K562 (cell line): ENCODE measurements around the gene PHF12. TPM values are rescaled to one million over a fixed set of nuclear protein-coding genes. Genes with fewer than 3 reads are reported as not detected.

Experiments
- ARID1B ChIP-seq: fragments of 450-650 bp; IDR thresholded peaks from 2 replicates; pipeline ENCODE4 v1.6.1; 2016; ENCODE audit warnings: antibody characterized with exemption, mild to moderate bottlenecking, inconsistent platforms
- EZH2 ChIP-seq: IDR thresholded peaks from 2 replicates; pipeline ENCODE4 v1.6.1; 2012; ENCODE audit warnings: low read depth, mild to moderate bottlenecking, inconsistent platforms, low read length, borderline replicate concordance
- FOXA3 ChIP-seq, 2 experiments: fragments of 450-650 bp in 1 of 2; sonication (generic) in 1 of 2; formaldehyde crosslinking; IDR thresholded peaks in 1 of 2; conservative IDR thresholded peaks in 1 of 2; 2 replicates each; pipeline versions ENCODE4 v1.4.0 to v1.8.0; 2020 to 2022; ENCODE audit warnings: mild to moderate bottlenecking in 2 of 2, missing genetic modification reagents in 1 of 2
- GABPB2 ChIP-seq: fragments of 250-450 bp; sonication (Bioruptor Pico); conservative IDR thresholded peaks from 2 replicates; pipeline ENCODE4 v1.5.1; 2021; ENCODE audit warnings: mild to moderate bottlenecking
- HDGF ChIP-seq: fragments of 450-650 bp; IDR thresholded peaks from 2 replicates; pipeline ENCODE4 v1.6.1; 2016
- HNRNPL ChIP-seq: fragments of 200-400 bp; formaldehyde crosslinking; IDR thresholded peaks from 2 replicates; pipeline ENCODE4 v1.6.1; 2017; ENCODE audit warnings: low read depth, mild to moderate bottlenecking, low read length
- HOXB6 ChIP-seq: fragments of 250-450 bp; sonication (Bioruptor Pico); IDR thresholded peaks from 2 replicates; pipeline ENCODE4 v1.5.1; 2022; ENCODE audit warnings: mild to moderate bottlenecking, borderline replicate concordance
- IFI16 ChIP-seq: fragments of 250-450 bp; sonication (Bioruptor Pico); IDR thresholded peaks from 2 replicates; pipeline ENCODE4 v2.1.2; 2022; ENCODE audit warnings: mild to moderate bottlenecking, inconsistent platforms
- KAT2B ChIP-seq: IDR thresholded peaks from one replicate; pipeline ENCODE4 v1.6.1; 2012; ENCODE audit warnings: low read depth, mild to moderate bottlenecking, control low read depth, inconsistent platforms, low read length, moderate library complexity
- NR3C1 ChIP-seq: sonication (generic); formaldehyde crosslinking; IDR thresholded peaks from 2 replicates; pipeline ENCODE4 v1.8.1; 2022; ENCODE audit warnings: missing genetic modification reagents
- RB1 ChIP-seq: fragments of 450-650 bp; IDR thresholded peaks from 2 replicates; pipeline ENCODE4 v1.6.1; 2017; ENCODE audit warnings: low read depth, mild to moderate bottlenecking
- SAP30 ChIP-seq: fragments of 200-600 bp; sonication (generic); IDR thresholded peaks from 2 replicates; pipeline ENCODE4 v1.6.1; 2012; ENCODE audit warnings: borderline replicate concordance, low read depth, mild to moderate bottlenecking, moderate library complexity, low read length, control low read depth, inconsistent platforms; ENCODE audit not compliant: insufficient read depth, poor library complexity, severe bottlenecking
- SMC3 ChIP-seq: conservative IDR thresholded peaks from 2 replicates; pipeline ENCODE4 v1.6.1; 2011; ENCODE audit warnings: low read depth, low read length, improper control_type of control experiment; ENCODE audit not compliant: insufficient read depth
- TCF7L2 ChIP-seq: fragments of 150-350 bp; IDR thresholded peaks from 2 replicates; pipeline ENCODE4 v1.6.1; 2016; ENCODE audit warnings: low read depth, mild to moderate bottlenecking, low read length, moderate library complexity
- TRIM24 ChIP-seq, 2 experiments: fragments of 450-650 bp; IDR thresholded peaks; 2 replicates each; pipeline ENCODE4 v1.6.1; 2016
- TSC22D4 ChIP-seq: fragments of 450-650 bp; IDR thresholded peaks from 2 replicates; pipeline ENCODE4 v1.6.1; 2016; ENCODE audit warnings: missing genetic modification characterization, missing biosample characterization, control low read depth
- UBTF ChIP-seq, 2 experiments: IDR thresholded peaks; 2 replicates each; pipeline ENCODE4 v1.6.1; 2012; ENCODE audit warnings: improper control_type of control experiment in 2 of 2, low read depth in 2 of 2, low read length in 2 of 2, borderline replicate concordance in 1 of 2
- XRCC5 ChIP-seq: fragments of 200-400 bp; formaldehyde crosslinking; IDR thresholded peaks from 2 replicates; pipeline ENCODE4 v1.6.1; 2017; ENCODE audit warnings: low read depth, mild to moderate bottlenecking, low read length
- ZBED1 ChIP-seq: IDR thresholded peaks from 2 replicates; pipeline ENCODE4 v1.6.1; 2014
- ZBTB7A ChIP-seq: IDR thresholded peaks from 2 replicates; pipeline ENCODE4 v1.6.1; 2011; ENCODE audit warnings: low read depth, mild to moderate bottlenecking, low read length, moderate library complexity, borderline replicate concordance; ENCODE audit not compliant: control insufficient read depth
- ZNF717 ChIP-seq: fragments of 250-450 bp; sonication (Bioruptor Pico); IDR thresholded peaks from 2 replicates; pipeline ENCODE4 v1.5.0; 2021
- polyA plus RNA-seq, 8 experiments: library from polyadenylated mRNA; depleted of rRNA in 4 of 8; stranded (reverse) in 5 of 8; unstranded in 3 of 8; fragments of >200 nt; fragmentation: Nextera tagmentation in 2 of 8; fragmentation: Illumina TruSeq in 1 of 8; extraction: Ambion mirVana in 2 of 8; extraction: Trizol in 1 of 8; gene quantifications; 2 replicates each; pipeline versions ENCODE4 v1.2.1 to v1.2.3, GENCODE V29; 2011 to 2014; ENCODE audit warnings: inconsistent platforms in 1 of 8, missing spikeins in 1 of 8
- total RNA-seq, 7 experiments: library from RNA; depleted of rRNA in 6 of 7; stranded (reverse); fragments of >200 nt in 6 of 7; fragmentation: Illumina TruSeq in 2 of 7; extraction: Trizol in 2 of 7; gene quantifications; 2 replicates each; pipeline versions ENCODE4 v1.2.1 to v1.2.3, GENCODE V29; 2011 to 2021; ENCODE audit warnings: low replicate concordance in 1 of 7
- TF ChIP-seq, protein P1 (sequence below): fragments of 450-650 bp; IDR thresholded peaks from 2 replicates; pipeline ENCODE4 v1.7.1; 2018; ENCODE audit warnings: mild to moderate bottlenecking, low read depth; ENCODE audit not compliant: partially characterized antibody
- TF ChIP-seq, protein P2 (sequence below): sonication (generic); formaldehyde crosslinking; IDR thresholded peaks from 2 replicates; pipeline ENCODE4 v1.8.1; 2023; ENCODE audit warnings: mild to moderate bottlenecking, missing genetic modification reagents, moderate library complexity

The PHF12 gene
- total and polyA plus RNA-seq, 9 of the 15 experiments (the other 6 are each of a cell fraction or from before 2014, with no cell fraction given), result 0.82 to 31.3 (median 13.5) TPM

DNA sequence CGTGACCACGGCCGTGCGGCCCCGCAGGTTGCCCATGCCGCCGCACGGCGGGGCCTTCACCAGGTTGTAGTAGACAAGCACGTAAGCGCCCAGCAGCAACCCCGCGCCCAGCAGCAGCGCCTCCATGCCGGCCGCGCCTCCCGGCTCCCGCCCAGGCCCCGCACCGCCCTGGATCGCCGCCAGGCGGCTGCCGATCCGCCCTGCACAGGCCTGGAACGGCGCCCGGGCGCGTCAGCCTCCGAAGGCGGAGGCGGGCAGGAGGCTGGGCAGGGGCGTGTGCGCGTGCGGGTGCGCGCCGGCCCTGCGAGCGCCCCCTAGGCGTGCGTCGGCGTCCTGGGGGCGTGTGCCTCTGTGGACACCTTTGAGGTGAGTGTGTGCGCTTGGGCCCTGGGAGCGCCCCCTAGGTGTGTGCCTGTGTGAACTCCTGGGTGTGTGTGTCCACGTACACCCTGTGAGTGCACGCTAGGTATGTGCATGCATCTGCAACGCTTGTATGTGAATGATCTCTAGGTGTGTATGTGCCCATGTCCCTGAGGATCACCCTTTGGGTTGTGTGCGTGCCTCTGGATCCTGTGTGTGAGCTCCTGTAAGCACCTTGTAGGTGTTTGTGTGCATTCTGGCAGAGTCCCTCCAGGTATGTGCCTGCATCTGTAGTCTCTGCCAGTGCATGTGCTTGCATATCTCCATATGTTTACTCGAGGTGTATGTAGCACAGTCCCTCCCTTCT is 48.3 kb downstream of the PHF12 start, which contains the start of gene DHRS13 (continued):
- TF ChIP-seq, protein P1, sequence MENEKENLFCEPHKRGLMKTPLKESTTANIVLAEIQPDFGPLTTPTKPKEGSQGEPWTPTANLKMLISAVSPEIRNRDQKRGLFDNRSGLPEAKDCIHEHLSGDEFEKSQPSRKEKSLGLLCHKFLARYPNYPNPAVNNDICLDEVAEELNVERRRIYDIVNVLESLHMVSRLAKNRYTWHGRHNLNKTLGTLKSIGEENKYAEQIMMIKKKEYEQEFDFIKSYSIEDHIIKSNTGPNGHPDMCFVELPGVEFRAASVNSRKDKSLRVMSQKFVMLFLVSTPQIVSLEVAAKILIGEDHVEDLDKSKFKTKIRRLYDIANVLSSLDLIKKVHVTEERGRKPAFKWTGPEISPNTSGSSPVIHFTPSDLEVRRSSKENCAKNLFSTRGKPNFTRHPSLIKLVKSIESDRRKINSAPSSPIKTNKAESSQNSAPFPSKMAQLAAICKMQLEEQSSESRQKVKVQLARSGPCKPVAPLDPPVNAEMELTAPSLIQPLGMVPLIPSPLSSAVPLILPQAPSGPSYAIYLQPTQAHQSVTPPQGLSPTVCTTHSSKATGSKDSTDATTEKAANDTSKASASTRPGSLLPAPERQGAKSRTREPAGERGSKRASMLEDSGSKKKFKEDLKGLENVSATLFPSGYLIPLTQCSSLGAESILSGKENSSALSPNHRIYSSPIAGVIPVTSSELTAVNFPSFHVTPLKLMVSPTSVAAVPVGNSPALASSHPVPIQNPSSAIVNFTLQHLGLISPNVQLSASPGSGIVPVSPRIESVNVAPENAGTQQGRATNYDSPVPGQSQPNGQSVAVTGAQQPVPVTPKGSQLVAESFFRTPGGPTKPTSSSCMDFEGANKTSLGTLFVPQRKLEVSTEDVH, result no peak
- peak; percentile 98 for TF ChIP-seq HNRNPL
- no peak for TF ChIP-seq HOXB6 (CRISPR knock-in tag)
- TF ChIP-seq GABPB2 (CRISPR knock-in tag), result no peak
- TF ChIP-seq XRCC5, result peak; percentile 98
- TF ChIP-seq ZBED1, result peak; percentile 33; the same call in 1 of the 2 replicates
- no peak for TF ChIP-seq ZNF717 (CRISPR knock-in tag)
- TF ChIP-seq EZH2, result no peak
- TF ChIP-seq NR3C1 (CRISPR knock-in tag), result no peak
- peak; percentile 82 for TF ChIP-seq SMC3
- TF ChIP-seq, protein P2, sequence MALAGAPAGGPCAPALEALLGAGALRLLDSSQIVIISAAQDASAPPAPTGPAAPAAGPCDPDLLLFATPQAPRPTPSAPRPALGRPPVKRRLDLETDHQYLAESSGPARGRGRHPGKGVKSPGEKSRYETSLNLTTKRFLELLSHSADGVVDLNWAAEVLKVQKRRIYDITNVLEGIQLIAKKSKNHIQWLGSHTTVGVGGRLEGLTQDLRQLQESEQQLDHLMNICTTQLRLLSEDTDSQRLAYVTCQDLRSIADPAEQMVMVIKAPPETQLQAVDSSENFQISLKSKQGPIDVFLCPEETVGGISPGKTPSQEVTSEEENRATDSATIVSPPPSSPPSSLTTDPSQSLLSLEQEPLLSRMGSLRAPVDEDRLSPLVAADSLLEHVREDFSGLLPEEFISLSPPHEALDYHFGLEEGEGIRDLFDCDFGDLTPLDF, result peak; percentile 89
- TF ChIP-seq TRIM24 (IDR thresholded peaks at IDR 0.05), result peak in 1 of 2 experiments; percentile 4; a peak in 1 of 4 replicates
- 0 out of 2 replicates have a peak, but pooled peaks have one; percentile 18 for TF ChIP-seq ARID1B
- no peak for TF ChIP-seq FOXA3 (CRISPR knock-in tag; conservative IDR thresholded peaks at IDR 0.05 in 1 of 2, IDR thresholded peaks at IDR 0.05 in 1 of 2)
- peak; percentile 95 for TF ChIP-seq ZBTB7A
- TF ChIP-seq TSC22D4, result no peak
- TF ChIP-seq UBTF (IDR thresholded peaks at IDR 0.05; ENCODE audit: borderline replicate concordance in 1 of 2, low read depth in 2 of 2, low read length in 2 of 2), result peak; percentile 77 to 98; a peak in 3 of 4 replicates
- TF ChIP-seq KAT2B, result peak; percentile 57
- TF ChIP-seq RB1, result peak; percentile 99
- TF ChIP-seq TCF7L2, result no peak
- TF ChIP-seq SAP30, result no peak
- no peak for TF ChIP-seq IFI16 (CRISPR knock-in tag)
- no peak for TF ChIP-seq HDGF
